ENCODE data around the gene ATP2B2.

DNA sequence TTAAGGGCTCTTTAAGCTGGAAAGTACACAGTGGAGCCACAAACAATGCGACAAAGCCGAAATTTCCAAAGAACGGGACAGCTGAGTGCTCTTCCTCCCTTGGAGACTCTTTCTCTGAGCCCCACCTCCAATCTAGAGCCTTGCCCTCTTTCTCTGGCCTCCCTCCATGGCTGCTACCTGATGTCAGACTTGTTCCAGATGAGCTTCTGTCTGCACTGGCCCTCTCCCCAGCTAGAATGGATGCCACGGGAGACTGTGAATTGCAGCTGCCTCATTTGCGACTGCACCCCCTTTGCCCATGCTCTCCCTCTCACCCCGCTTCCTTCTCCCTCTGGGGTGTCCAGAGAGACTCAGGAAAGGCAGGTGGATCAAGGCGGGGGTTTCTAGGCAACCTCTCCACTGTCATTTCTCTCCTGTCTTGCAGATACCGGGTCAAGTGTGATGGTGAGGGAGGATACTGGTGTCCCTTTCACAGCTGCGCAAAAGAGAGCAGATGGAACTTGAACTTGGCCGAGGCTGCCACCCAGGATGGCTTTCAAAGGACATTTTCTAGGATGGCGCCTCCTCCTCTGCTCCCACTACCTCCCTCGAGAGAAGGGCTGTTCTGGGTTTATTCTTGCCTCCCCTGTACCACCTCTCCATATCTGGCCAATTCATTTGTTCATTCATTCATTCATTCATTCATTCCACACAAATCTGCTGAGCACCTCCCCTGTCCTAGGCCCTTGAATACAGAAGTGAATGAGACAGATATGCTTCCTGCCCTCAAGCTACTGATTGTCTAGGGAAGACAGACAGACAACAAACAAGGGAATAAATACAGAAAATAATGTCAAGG lies 12.8 kb downstream of the ATP2B2 start:
- TF ChIP-seq, protein P1, sequence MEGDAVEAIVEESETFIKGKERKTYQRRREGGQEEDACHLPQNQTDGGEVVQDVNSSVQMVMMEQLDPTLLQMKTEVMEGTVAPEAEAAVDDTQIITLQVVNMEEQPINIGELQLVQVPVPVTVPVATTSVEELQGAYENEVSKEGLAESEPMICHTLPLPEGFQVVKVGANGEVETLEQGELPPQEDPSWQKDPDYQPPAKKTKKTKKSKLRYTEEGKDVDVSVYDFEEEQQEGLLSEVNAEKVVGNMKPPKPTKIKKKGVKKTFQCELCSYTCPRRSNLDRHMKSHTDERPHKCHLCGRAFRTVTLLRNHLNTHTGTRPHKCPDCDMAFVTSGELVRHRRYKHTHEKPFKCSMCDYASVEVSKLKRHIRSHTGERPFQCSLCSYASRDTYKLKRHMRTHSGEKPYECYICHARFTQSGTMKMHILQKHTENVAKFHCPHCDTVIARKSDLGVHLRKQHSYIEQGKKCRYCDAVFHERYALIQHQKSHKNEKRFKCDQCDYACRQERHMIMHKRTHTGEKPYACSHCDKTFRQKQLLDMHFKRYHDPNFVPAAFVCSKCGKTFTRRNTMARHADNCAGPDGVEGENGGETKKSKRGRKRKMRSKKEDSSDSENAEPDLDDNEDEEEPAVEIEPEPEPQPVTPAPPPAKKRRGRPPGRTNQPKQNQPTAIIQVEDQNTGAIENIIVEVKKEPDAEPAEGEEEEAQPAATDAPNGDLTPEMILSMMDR (conservative IDR thresholded peaks at IDR 0.05; ENCODE audit: low read length): no peak
- TF ChIP-seq EZH2phosphoT487 (IDR thresholded peaks at IDR 0.05; ENCODE audit: borderline replicate concordance, low read depth, low read length): no peak
